Retinal pigment epithelial cell (primary cell): ENCODE measurements around the gene DPP6.

Source experiments
- DNase-seq: peaks from one replicate; pipeline ENCODE4 v3.0.0-alpha.2; 2010; ENCODE audit warnings: low read depth
- H3K4me3 ChIP-seq: 2 replicates; pipeline ENCODE4 v1.5.1; 2011; ENCODE audit warnings: mild to moderate bottlenecking, low read length, control low read depth, moderate library complexity
- TF ChIP-seq, protein P1 (sequence below): conservative IDR thresholded peaks from 2 replicates; pipeline ENCODE4 v1.5.1; 2011; ENCODE audit warnings: low read depth, low read length, control low read depth, inconsistent platforms

Gene DPP6

DNA sequence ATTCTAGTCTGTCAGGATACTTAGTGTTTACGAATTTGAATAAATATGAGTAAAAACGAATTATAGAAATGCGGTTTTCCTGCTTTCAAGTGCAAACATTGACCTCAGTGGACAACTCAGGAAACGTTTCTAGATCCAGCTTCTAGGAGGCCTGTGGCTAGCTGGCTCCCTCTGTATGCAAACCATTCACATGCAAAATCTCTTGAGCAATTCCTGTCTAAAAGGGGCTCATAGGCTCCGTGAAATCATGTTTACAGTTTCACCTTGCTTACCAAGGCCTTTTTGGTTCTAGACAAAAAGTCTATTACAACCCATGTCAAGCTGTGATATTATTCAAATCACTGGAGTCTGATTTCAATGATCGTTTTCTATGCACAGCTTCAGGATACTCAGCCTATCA is 364.5 kb downstream of the DPP6 start:
- H3K4me3 ChIP-seq: no peak overlapping the region
- no peak for DNase-seq
- TF ChIP-seq, protein P1, sequence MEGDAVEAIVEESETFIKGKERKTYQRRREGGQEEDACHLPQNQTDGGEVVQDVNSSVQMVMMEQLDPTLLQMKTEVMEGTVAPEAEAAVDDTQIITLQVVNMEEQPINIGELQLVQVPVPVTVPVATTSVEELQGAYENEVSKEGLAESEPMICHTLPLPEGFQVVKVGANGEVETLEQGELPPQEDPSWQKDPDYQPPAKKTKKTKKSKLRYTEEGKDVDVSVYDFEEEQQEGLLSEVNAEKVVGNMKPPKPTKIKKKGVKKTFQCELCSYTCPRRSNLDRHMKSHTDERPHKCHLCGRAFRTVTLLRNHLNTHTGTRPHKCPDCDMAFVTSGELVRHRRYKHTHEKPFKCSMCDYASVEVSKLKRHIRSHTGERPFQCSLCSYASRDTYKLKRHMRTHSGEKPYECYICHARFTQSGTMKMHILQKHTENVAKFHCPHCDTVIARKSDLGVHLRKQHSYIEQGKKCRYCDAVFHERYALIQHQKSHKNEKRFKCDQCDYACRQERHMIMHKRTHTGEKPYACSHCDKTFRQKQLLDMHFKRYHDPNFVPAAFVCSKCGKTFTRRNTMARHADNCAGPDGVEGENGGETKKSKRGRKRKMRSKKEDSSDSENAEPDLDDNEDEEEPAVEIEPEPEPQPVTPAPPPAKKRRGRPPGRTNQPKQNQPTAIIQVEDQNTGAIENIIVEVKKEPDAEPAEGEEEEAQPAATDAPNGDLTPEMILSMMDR: no peak

DNA sequence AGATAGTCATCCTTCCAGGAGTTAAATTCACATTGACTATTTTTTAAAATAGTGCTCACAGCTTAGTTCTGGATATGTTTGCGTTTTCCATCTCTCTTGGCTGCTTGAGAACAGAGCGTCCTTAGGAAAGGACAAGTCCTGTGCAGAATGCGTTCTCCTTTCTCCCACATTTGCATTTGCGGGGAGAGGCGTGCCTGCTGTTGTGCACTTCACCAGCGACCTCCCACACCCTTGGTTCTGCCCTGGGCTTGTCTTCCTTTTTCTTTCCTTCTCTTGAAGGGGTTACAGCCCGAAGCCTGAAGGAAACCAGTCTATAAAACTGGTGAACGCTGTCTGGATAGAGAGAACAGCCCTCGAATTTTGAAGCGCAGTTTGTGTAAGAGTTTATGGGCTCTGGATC is 367.1 kb downstream of the DPP6 start:
- TF ChIP-seq, protein P1: no peak
- H3K4me3 ChIP-seq: no peak overlapping the region
- DNase-seq: no peak

DNA sequence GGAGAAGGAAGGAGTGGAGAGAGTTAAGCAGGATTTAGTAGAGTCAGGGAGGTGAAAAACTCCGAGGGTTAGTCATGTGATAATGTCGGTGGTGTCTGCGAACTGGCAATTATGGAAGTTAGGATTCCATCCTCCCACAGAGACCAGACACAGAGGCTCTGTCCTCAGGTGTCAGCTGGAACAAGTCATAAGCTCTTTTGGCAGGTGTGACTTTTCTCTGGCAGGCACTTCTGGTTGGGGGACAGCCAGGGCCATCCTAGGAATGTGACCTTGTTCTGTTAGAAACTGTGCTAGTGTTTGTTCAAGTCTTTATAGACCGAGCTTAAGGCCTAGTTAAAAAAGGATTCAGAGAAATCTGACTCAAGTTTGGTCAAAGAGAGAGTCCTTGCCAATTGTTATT is 371.0 kb downstream of the DPP6 start:
- DNase-seq: no peak
- TF ChIP-seq, protein P1: no peak
- no peak overlapping the region for H3K4me3 ChIP-seq

DNA sequence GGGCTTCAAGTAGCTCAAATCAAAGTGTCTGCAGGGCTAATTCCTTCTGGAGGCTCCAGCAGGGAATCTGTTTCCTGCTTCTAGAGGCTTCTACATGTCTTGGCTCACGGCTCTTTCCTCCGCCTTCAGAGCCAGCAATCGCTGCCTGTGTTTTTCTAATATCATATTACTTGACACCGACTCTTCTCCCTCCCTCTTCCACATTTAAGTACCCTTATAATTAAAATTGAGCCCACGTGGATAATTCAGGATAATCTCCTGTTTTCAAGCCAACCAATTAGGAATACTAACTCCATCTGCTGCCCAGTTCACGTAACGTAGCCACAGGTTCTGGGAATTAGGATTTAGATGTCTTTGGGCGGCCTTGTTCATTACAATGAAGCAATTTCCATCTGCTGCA is 372.2 kb downstream of the DPP6 start:
- TF ChIP-seq, protein P1: no peak
- DNase-seq: no peak

GRCh38 chr7:154425271-154425670 is 373.1 kb downstream of the DPP6 start:
- DNase-seq: no peak
- no peak overlapping the region for H3K4me3 ChIP-seq
- TF ChIP-seq, protein P1: no peak

More for the DNA sequence above, 372.2 kb downstream of the DPP6 start:
- no peak overlapping the region for H3K4me3 ChIP-seq

- DNase-seq: no peak
- no peak overlapping the region for H3K4me3 ChIP-seq
- TF ChIP-seq, protein P1: no peak
These were observed 374.6 kb downstream of the DPP6 start for GRCh38 chr7:154426778-154427177.

GRCh38 chr7:154427533-154427932 is 375.3 kb downstream of the DPP6 start:
- TF ChIP-seq, protein P1: no peak
- no peak overlapping the region for H3K4me3 ChIP-seq
- DNase-seq: no peak
